ENCODE data around the gene RTP2.

The RTP2 gene

GRCh38 chr3:187702507-187703033, at the start of gene RTP2:
Gene RTP2, minus strand, starts transcription at chr3:187702557. Its CDS starts 429 bp downstream, at chr3:187702128.
- TF ChIP-seq TCF12 (IDR thresholded peaks at IDR 0.05; ENCODE audit: low read depth) (no peak), TEAD4 (IDR thresholded peaks at IDR 0.05) (no peak), EP300 (IDR thresholded peaks at IDR 0.05; ENCODE audit: borderline replicate concordance) (no peak), NFIC (IDR thresholded peaks at IDR 0.05) (no peak), REST (IDR thresholded peaks at IDR 0.05; ENCODE audit: low read depth) (no peak), TAF1 (IDR thresholded peaks at IDR 0.05; ENCODE audit: low read depth) (no peak), ZBTB7A (IDR thresholded peaks at IDR 0.05; ENCODE audit: low read depth) (no peak), RAD21 (IDR thresholded peaks at IDR 0.05; ENCODE audit: low read depth) (no peak), USF1 (IDR thresholded peaks at IDR 0.05) (no peak), CREB1 (IDR thresholded peaks at IDR 0.05; ENCODE audit: low read depth) (no peak), MAX (IDR thresholded peaks at IDR 0.05) (no peak), CEBPB (IDR thresholded peaks at IDR 0.05) (no peak), FOXM1 (IDR thresholded peaks at IDR 0.05; ENCODE audit: borderline replicate concordance, low read depth) (no peak), EGR1 (IDR thresholded peaks at IDR 0.05) (no peak)

- TF ChIP-seq FOXM1 (IDR thresholded peaks at IDR 0.05; ENCODE audit: borderline replicate concordance, low read depth), result no peak
- no peak for TF ChIP-seq REST (IDR thresholded peaks at IDR 0.05; ENCODE audit: low read depth)
- no peak for TF ChIP-seq YY1 (IDR thresholded peaks at IDR 0.05; ENCODE audit: low read depth)
- peak; percentile 14; the same call in 1 of the 2 replicates for TF ChIP-seq MAX (IDR thresholded peaks at IDR 0.05)
- no peak for TF ChIP-seq CREB1 (IDR thresholded peaks at IDR 0.05; ENCODE audit: low read depth)
- no peak; the same call in 1 of the 2 replicates for TF ChIP-seq CEBPB (IDR thresholded peaks at IDR 0.05)
- TF ChIP-seq TCF12 (IDR thresholded peaks at IDR 0.05; ENCODE audit: low read depth), result no peak
- TF ChIP-seq RAD21 (IDR thresholded peaks at IDR 0.05; ENCODE audit: low read depth), result no peak
- TF ChIP-seq EP300 (IDR thresholded peaks at IDR 0.05; ENCODE audit: borderline replicate concordance), result no peak
- no peak for TF ChIP-seq TEAD4 (IDR thresholded peaks at IDR 0.05)
- TF ChIP-seq TAF1 (IDR thresholded peaks at IDR 0.05; ENCODE audit: low read depth), result no peak
- TF ChIP-seq ZBTB7A (IDR thresholded peaks at IDR 0.05; ENCODE audit: low read depth), result no peak
- no peak for TF ChIP-seq EGR1 (IDR thresholded peaks at IDR 0.05)
- 0 out of 2 replicates have a peak, but pooled peaks have one; percentile 0 for TF ChIP-seq NFIC (IDR thresholded peaks at IDR 0.05)
- TF ChIP-seq USF1 (IDR thresholded peaks at IDR 0.05), result no peak
Observed at GRCh38 chr3:187750513-187751123, 48.3 kb upstream of the RTP2 start.

GRCh38 chr3:187750006-187750512, 47.7 kb upstream of the RTP2 start:
- TF ChIP-seq TEAD4 (IDR thresholded peaks at IDR 0.05) (peak; percentile 76), EGR1 (IDR thresholded peaks at IDR 0.05) (0 out of 2 replicates have a peak, but pooled peaks have one; percentile 18), NFIC (IDR thresholded peaks at IDR 0.05) (peak; percentile 67; the same call in 1 of the 2 replicates), TAF1 (IDR thresholded peaks at IDR 0.05; ENCODE audit: low read depth) (no peak; the same call in none of the 2 replicates), YY1 (IDR thresholded peaks at IDR 0.05; ENCODE audit: low read depth) (peak; percentile 61), TCF12 (IDR thresholded peaks at IDR 0.05; ENCODE audit: low read depth) (peak; percentile 86), REST (IDR thresholded peaks at IDR 0.05; ENCODE audit: low read depth) (no peak), MAX (IDR thresholded peaks at IDR 0.05) (peak; percentile 78), FOXM1 (IDR thresholded peaks at IDR 0.05; ENCODE audit: borderline replicate concordance, low read depth) (peak; percentile 39; the same call in 1 of the 2 replicates), EP300 (IDR thresholded peaks at IDR 0.05; ENCODE audit: borderline replicate concordance) (peak; percentile 81; the same call in 1 of the 2 replicates), USF1 (IDR thresholded peaks at IDR 0.05) (peak; percentile 93), RAD21 (IDR thresholded peaks at IDR 0.05; ENCODE audit: low read depth) (peak; percentile 27; the same call in 1 of the 2 replicates), ZBTB7A (IDR thresholded peaks at IDR 0.05; ENCODE audit: low read depth) (no peak)

Data from Ishikawa (cell line).